ENCODE results near the gene SRRM4.

SRRM4 gene

DNA sequence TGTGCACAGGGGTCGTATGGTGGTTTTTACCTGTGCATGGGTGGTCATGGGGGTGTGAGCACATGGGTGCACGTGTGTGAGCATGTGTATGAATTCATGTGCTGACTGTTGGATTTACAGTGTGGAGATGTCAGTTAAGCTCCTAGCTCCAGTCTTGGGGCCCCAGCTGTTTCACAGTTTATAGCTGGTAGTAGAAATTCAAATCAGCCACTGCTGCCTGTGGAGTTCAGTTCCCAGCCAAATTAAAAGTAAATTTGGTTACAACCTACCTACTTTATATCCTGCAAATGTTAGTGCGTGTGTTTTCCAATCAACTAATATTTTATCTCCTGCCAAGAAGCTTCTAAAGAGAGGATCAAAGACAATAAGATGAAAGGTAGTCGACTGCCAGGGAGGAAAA, 141.4 kb downstream of the SRRM4 start:
- no peak for DNase-seq

DNA sequence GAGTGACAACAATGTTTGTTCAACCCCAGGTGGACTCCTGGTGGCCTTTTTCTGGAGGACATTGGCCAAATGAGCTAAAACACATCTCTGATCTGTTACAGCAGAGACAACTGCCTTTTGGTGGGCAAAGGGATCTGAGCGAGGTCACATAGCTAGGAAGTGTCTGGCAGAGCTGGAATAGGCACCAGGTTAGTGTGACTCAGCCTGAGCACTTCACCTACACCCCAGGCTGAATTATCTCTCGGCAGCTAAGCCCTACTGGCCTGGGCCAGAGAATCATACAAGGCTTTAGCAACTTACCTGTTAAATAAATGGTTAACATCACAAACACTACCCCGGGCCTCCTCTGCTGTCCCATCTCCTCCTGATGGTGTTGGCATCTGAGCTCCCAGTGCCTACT, 147.2 kb downstream of the SRRM4 start:
- no peak for DNase-seq

DNA sequence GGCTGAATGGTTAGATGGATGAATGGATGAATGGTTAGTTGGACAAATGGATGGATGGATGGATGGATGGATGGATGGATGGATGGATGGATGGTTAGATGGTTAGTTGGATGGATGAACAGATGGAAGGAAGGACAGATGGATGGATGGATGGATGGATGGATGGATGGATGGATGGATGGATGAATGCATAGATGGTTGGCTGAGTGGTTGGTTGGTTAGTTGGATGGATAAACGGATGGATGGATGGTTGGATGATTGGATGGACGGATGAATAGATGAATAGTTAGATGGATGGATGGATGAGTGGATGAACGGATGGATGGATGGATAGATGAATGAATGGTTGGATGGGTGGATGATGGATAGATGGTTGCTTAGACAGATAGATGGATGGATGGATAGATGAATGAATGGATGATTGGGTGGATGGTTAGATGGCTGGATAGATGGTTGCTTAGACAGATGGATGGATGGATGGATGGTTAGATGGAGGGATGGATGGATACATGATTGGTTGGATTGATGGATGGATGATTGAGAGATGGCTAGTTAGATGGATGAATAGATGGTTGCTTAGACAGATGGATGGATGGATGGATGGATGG, 148.6 kb downstream of the SRRM4 start:
- no peak for DNase-seq

DNA sequence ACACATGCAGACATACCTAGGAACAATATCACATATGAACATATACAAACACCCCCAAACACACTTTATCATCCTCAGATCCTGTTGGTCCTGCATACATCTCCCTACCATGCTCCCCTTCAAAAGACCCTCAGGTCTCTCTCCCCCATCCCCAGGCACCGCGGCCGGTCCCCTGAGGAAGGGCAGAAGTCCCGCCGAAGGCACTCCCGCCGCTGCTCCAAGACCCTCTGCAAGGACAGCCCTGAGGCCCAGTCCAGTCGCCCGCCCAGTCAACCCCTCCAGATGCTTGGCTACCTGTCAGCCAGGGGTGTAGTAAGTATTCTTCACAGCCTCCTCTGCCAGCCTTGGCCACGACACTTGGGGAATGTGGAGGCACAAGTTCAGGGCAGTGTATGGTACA, 149.2 kb downstream of the SRRM4 start:
- DNase-seq = no peak

DNA sequence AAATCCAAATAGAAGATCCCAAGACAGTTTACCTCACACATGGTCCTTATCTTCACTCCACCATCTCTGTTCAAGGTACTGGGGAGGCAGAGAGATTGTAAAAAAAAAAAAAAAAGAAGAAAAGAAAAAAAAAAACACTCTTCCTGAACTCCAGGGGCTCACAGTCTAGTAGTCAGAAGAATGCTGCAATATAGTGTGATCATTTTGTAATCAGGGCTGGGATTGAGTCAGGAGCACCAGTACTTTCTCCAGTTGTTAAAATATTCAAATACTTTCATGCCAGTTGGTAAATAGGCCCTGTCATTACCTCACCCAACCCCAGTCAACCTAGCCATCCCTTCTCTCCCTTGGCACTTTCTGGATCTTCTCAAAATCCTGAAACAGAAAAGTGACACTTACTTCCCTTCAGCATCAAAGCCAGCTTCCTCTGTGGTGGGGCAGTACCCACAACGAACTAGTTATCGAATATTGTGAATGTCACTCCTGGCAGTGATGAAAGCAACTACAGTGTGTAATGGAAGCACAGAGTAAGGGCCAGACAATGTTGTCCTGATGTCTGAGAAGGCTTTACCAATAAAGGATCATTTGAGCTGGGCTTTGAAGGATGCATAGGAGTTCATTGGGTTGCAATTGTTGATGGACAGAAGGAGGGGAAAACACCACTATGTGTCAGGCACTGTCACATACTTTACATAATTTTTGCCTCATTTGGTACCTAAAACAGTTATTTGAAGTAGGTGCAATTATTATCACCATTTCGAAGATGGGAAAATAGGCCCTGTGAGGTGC, 153.1 kb downstream of the SRRM4 start:
- no peak for DNase-seq

DNA sequence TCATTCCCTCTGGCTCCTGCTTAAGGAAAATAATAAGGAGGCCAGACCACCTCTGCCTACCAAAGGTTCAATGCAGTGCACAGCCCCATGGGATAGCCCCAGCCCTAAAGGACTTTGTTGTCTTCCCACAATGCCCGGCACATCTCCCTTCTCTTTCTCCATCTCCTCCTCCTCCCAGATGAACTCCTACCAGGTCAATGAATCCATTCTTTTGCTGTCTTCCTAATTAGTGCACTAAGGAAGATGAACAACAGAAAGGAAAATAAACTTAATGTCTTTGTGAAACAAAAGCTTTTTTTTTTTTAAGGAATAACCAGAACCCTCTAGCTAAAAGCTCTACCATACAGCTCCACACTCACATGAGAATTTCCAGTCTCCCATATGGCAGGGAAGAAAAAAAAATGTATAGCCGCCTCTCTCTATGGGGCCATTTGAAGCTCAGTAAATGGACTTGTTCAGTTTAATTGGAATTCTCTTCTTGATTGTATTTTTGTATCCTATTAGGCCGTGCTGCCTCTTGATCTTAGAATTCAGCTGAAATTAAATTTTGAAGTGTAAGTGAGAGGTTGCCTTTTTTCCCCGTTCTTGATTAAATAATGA, 155.6 kb downstream of the SRRM4 start:
- no peak for DNase-seq

DNA sequence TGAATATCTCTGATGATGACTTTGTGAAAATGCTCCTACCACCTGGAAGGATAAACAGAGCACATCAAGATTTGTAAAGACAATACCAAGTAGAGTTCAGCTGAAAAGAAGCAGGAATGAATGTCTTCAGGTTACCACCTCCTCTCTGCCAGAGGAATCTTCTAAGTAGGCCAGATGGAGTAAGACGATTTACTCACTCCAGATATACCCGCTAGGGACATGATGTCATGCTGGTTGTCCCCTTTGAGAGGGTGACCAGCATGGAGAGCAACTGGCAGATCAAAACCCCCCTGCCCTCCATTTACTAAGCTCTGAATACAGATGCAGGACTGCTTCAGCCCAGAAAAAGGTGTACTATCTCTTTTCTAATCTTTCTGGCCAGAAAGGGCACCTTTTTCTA, 158.1 kb downstream of the SRRM4 start:
- no peak for DNase-seq

DNA sequence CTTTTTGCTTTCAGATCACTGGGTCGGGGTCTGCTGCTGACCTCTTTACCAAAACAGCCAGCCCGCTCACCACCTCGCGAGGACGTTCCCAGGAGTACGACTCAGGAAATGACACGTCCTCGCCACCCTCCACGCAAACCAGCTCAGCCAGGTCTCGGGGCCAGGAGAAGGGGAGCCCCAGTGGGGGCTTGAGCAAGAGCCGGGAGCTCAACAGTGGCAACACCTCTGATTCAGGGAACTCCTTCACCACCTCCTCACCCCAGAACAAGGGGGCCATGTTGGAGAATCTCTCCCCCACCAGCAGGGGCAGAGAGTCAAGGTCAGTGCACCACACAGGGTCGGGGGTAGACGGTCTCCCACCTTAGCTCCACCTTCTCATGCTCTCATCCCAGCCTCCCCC, 164.0 kb downstream of the SRRM4 start:
- no peak for DNase-seq

DNA sequence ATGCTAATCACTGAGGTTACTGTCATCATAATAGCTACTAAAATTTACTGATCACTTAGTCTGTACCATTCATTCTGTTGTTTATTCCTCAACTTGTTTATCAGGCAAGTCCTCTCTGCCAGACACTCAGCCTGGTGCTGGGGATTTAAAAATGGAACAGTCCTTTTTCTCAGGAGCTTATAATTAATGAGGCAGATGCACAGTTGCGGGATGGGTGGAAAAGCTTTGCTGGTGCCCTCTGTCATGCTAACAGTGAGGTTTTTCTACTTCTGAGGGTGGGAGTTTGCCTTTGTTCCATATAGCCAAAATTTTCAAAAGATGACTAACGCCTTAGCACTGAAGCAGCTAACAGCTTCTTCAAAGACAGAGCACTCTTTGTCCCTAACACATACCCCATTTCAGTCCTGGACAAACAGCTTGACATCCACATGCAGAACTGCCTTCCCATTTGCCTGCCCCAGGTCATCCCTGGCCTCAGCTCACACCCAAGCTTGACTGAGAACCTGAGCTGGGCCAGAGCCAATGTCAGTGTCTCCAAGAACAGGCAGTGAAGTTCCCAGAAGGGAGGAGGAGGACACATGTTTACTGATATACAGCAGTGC, 166.6 kb downstream of the SRRM4 start:
- DNase-seq = no peak

DNA sequence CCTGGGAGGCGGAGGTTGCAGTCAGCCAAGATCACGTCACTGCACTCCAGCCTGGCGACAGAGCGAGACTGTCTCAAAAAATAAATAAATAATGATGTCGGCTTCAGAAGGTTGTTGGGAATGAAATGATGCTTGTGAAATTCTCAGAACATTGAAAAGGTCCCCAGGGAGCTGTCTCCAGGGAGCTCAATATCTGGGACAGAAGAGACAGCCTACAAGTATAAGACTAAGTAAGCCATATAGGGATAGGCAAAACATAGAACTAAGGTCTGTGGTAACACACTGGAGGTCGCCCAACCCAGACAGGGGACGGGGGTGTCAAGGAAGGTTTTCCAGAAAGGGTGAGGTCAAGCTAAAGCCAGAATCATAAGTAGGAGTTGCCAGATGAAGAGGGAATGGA, 167.9 kb downstream of the SRRM4 start:
- no peak for DNase-seq

DNA sequence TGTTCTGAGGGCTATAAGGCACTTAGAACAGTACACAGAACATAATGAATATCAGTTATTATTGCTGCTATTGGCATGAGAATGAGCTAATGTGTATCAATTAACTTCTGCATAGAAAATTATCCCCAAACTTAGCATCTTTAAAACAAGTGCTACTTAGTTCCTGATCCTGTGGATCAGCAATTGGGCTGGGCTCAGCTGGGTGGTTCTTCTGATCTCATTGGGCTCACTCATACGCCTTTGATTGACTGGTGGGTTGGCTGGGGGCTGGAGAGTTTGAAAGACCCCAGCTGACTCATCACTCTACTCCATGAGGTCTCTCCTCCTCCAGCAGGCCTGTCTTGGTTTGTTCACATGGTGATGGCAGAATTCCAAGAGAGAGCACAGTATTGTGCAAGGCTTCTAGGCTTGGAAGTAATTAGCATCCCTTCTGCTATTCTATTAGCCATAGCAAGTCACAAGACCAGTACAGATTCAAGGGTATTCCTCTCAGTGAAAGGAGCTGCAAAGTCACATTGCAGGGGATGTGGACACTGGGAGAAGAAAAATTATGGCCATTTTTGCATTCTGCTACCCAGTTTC, 170.2 kb downstream of the SRRM4 start:
- DNase-seq = no peak

DNA sequence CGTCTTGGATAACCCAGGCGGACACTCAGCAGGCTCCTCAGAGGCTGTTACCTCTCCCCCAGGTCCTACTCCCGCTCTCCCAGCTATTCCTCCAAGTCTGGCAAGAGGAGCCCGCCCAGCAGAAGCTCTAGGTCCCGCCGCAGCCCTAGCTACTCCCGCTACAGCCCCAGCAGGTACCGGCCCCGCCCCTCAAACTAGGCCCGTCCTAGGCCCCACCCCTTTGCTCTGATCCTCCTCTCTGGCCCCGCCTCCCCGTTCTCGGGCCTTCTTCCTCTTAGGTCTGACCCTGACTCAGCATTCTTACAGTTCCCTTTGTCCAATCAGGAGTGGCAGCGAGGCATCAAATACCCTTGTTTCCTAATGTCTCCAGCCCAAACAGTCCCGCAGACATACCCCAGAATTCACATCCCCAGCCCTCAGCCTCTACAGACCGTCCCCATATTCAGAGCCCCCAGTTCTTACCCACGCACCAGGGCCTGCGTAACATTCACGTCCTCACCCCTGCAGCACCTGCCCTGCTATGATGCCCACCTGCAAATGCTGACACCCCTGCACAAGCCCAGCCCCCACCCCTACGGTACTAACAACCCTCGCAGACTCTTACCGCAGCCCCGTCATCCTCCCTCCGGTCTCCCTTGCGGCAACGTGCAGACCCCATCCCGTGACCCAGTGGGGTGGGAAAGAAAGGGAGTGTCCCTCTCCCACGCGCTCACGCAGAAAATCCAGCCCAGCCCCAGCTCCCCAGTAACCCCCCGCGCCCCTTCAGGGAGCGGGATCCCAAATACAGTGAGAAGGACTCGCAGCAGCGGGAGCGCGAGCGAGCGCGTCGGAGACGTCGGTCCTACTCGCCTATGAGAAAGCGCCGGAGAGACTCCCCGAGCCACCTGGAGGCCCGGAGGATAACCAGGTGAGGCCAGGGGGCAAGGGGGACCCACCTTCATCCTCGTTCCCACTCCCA, 172.4 kb downstream of the SRRM4 start:
- DNase-seq = no peak

DNA sequence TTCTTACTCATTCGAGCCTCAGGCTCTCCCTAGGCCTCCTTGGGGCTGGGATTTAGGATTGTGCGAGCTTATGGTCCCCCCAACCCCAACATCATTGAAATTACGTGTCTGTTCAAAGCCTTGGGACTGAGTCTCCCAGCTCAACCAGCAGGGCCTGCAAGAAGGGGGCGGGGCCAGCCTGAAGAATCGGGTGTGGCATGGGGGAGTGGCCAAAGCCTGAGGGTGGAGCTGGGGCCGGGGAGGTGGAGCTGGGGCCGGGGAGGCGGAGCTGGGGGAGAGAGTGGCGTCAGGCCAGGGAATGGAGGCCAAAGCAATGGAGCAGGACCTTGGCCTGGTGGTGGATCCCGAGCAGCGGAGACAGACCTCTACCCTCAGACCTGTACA, 173.1 kb downstream of the SRRM4 start:
- no peak for DNase-seq

DNA sequence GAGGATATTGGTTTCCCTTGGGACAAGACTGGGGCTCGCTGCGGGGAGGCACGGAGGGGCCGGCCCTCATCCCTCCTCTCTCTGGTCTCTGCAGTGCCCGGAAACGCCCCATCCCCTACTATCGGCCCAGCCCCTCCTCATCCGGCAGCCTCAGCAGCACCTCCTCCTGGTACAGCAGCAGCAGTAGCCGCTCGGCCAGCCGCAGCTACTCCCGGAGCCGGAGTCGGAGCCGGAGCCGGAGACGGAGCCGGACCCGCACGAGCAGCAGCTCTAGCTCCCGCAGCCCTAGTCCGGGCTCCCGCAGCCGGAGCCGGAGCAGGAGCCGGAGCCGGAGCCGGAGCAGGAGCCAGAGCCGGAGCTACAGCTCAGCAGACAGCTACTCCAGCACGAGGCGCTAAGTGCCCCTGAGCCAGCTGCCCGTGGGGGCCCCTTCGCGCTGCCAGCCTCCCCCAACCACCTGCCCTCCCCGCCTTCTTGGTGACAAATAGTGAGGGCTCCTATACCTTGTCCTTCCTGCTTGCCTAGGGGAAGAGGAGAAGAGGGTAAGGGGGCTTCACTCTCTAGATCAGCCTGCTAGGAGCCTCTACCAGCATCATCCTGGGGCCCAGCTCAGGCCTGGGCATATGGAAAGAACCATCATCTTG, 175.2 kb downstream of the SRRM4 start:
- DNase-seq = no peak

DNA sequence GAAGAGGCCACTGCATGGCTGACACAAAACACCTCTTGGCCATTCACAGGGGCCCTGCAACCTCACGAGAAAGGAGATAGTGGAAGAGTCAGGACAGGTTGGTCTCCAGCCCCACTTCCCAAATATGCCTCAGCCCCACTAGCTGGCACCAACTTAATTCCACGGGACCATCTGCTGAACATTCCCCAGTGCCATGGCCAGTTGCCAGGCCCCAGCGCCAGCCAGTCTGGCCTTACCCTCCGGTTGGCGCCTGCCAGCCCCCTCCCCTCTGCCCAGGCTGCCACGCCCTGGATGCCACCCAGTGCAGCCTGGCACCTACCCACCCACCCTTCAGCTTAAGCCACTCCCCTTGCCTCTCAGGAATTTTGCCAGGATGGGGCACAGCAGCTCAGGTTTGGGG, 176.2 kb downstream of the SRRM4 start:
- DNase-seq = no peak

DNA sequence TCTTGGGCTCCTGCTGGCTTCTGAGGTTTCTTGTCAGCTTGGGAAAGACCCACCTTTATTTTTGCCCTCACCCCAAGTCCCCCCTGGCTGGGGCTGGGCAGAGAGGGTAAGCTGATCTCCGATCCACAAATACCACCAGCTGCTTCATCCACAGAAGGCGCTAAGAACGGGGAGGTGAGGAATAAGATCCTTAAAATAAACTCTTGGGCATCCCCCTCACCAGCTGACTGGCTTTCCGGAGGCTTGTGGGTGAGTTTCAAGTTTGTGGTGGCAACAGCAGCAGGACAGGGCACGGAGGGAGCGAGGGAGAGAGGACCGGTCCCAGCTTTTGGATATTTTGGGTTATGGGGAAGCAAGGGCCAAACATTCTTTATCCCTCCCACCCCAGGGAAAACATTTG, 176.6 kb downstream of the SRRM4 start:
- DNase-seq = no peak

DNA sequence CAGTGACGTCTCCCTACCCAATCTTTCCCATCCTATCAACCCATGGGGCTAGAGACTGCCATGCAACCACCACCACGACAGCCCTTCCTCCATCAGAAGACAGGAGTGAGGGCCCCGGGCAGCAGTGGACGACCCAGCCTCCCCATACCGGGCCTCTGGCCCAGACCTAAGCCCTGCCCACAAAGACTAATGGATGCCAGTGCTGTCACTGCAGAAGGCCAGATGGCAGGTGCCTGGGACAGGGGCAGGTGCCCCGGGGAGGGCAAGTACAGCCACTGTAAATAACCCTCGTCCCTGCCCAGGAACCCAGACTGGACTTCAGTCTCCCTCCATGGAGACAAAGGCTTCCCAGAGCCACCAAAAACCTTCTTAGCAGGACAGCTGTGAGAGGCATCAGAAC, 177.1 kb downstream of the SRRM4 start:
- no peak for DNase-seq

DNA sequence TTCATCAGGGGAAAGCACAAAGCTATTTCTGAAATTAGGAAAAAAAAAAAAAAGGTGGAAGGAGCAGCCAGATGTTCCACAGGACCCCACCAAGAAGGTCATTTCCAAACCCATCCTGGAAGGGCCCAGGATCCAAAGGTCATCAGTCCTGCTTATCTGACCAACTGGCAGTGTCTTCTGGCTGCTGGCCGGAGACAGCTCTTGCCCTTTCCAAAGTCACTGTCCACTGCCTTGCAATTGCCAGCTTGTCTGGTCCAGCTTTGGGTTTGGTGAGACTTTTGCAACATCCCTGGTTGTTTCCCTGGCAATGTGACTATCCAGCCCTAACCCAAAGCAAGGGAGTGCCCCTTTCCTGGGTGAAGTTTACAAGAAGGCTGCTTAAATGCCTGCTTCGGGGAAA, 178.5 kb downstream of the SRRM4 start:
- DNase-seq = no peak

DNA sequence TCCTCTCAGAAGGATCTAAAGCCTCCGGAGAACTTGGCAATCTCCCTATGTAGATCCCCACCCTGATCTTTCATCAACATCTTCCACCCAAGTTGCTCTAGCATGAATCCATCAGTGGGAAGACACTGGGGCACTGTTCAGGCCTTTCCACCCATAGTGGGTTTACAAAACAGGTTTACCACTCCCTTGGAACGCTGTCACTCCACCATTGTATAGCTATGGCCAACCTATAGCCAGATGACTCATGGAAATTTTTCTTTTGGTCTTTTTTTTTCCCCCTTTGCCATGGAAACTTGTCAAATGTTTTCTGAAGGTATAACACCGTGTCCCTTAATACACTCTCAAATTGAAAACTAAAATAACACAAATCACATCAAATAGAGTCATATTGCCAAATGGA, 186.6 kb downstream of the SRRM4 start:
- DNase-seq = no peak

DNA sequence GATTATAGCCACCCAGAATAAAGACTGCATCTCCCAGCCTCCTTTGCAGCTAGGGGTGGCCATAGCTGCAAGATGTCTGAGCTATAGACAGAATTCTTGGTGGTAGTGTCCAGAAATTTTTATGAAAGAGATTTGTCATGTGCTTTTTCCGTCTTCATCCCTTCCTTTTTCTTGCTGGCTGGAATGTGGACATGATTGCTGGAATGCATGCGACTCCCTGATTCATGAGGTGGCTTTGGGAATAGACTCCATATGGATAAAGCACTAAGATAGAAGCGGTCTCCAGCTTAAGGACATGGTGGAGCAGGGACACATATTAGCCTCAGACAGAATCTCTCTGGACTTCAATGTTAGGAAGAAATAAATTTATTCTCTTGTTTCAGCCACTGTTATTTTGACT, 187.4 kb downstream of the SRRM4 start:
- DNase-seq = no peak

DNA sequence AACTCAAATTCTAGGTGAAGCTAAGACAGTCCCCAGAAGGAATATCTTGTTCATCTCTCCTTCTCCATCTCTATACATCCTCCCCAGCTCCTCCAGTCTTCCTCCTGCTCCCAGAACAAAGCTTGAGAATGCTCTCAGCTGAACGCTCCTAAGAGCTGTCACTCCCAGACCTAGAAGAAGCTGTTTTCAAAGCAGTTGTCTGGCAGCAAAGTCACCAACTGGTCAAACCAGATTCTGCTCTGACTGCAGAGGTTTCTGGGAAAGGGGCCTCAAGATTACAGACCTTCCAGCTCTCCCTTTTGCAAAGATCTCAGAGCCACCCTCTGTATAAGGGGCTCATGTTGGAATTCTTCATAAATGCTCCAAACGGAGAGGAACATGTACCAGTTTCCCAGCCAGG, 187.8 kb downstream of the SRRM4 start:
- no peak for DNase-seq

DNA sequence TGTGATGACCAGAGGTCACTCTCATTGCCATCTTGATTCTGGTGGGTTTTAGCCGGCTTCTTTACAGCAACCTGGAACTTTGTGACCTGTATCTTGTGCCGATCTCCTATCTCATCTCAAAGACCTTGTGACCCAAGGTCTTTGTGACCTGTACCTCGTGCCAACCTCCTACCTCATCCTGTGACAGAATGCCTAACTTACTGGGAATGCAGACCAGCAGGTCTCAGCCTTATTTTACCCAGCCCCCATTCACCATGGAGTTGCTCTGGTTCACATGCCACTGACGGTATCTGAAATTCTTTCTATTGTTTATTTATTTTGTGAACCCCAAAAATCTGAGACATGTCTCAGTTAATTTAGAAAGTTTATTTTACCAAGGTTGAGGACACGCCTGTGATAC, 189.9 kb downstream of the SRRM4 start:
- DNase-seq = no peak
